OCI-LY3 (cell line): ENCODE results near the gene INHBA.

Experiments used
- CTCF ChIP-seq: fragments of 200-600, 300-600 bp; sonication (generic); IDR thresholded peaks from 2 replicates; pipeline ENCODE4 v1.5.1; 2014; ENCODE audit warnings: antibody characterized with exemption, low read length, low read depth
- EZH2phosphoT487 ChIP-seq: fragments of 200-600 bp; shearing (Covaris generic); IDR thresholded peaks from 2 replicates; pipeline ENCODE4 v1.6.1; 2018; ENCODE audit warnings: antibody characterized with exemption, mixed run types, low read depth

DNA sequence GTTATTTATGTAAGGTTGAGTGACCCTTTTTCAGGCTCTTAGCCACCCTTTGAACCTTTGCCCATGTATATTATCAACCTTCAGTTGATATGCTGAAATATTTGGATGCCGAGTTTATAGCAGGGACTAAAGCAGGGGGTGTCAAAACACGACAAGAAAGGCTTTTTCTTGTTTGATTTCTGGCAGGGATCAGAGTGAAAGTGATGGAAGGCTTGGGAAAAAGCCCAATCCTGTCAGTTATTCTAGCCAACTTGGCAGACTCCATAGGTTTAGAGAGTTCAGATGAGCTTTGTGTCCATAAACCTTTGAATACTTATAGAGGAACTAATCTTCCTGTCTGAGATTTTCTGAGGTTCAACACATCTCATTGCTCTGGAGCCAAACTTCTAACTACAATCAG, 47.5 kb downstream of the INHBA start:
- TF ChIP-seq CTCF (no peak), EZH2phosphoT487 (no peak)
